SK-N-SH treated with all-trans-retinoic acid at 6 μM for 48 hours (cell line): ENCODE results near the gene SPRR2D.

Source experiments
- ATAC-seq: fragments of 200-7000 bp; cut with Tn5 transposase; 3 replicates; pipeline ENCODE4 v1.9.1; 2020; ENCODE audit warnings: mild to moderate bottlenecking, moderate library complexity
- ARNTL ChIP-seq: fragments of 450-650 bp; formaldehyde crosslinking; IDR thresholded peaks from 2 replicates; pipeline ENCODE4 v1.5.0; 2020; ENCODE audit warnings: low read depth, mild to moderate bottlenecking, moderate library complexity, borderline replicate concordance
- BACH2 ChIP-seq: fragments of 250-450 bp; sonication (Bioruptor Pico); IDR thresholded peaks from 2 replicates; pipeline ENCODE4 v1.9.0; 2021; ENCODE audit warnings: mild to moderate bottlenecking, borderline replicate concordance
- CSDC2 ChIP-seq: fragments of 250-450 bp; sonication (Bioruptor Pico); IDR thresholded peaks from 2 replicates; pipeline ENCODE4 v1.5.0; 2020; ENCODE audit warnings: mild to moderate bottlenecking, moderate library complexity
- ESRRG ChIP-seq: fragments of 250-450 bp; sonication (Bioruptor Pico); IDR thresholded peaks from 2 replicates; pipeline ENCODE4 v1.6.1; 2021; ENCODE audit warnings: mild to moderate bottlenecking
- GLIS3 ChIP-seq: fragments of 250-450 bp; sonication (Bioruptor Pico); IDR thresholded peaks from 2 replicates; pipeline ENCODE4 v1.5.0; 2020; ENCODE audit warnings: mild to moderate bottlenecking, moderate library complexity
- ISL1 ChIP-seq: fragments of 250-450 bp; sonication (Bioruptor Pico); IDR thresholded peaks from 2 replicates; pipeline ENCODE4 v2.1.2; 2022; ENCODE audit warnings: mild to moderate bottlenecking, moderate library complexity
- OSR1 ChIP-seq: fragments of 250-450 bp; sonication (Bioruptor Pico); IDR thresholded peaks from 2 replicates; pipeline ENCODE4 v1.8.0; 2022; ENCODE audit warnings: moderate library complexity, mild to moderate bottlenecking, inconsistent platforms
- PATZ1 ChIP-seq: fragments of 250-450 bp; sonication (Bioruptor Pico); IDR thresholded peaks from 2 replicates; pipeline ENCODE4 v1.8.0; 2020; ENCODE audit warnings: mild to moderate bottlenecking, moderate library complexity, borderline replicate concordance
- POU6F1 ChIP-seq: fragments of 250-450 bp; sonication (Bioruptor Pico); IDR thresholded peaks from 2 replicates; pipeline ENCODE4 v1.8.0; 2021; ENCODE audit warnings: low read depth, mild to moderate bottlenecking, moderate library complexity, borderline replicate concordance
- PPARA ChIP-seq: fragments of 250-450 bp; sonication (Bioruptor Pico); IDR thresholded peaks from 2 replicates; pipeline ENCODE4 v1.5.0; 2020; ENCODE audit warnings: mild to moderate bottlenecking, borderline replicate concordance
- SNAI2 ChIP-seq: fragments of 250-450 bp; sonication (Bioruptor Pico); IDR thresholded peaks from 2 replicates; pipeline ENCODE4 v1.5.0; 2020; ENCODE audit warnings: mild to moderate bottlenecking, moderate library complexity
- TSHZ2 ChIP-seq: fragments of 250-450 bp; sonication (Bioruptor Pico); IDR thresholded peaks from 2 replicates; pipeline ENCODE4 v1.5.0; 2020; ENCODE audit warnings: mild to moderate bottlenecking, moderate library complexity
- ZFP3 ChIP-seq: fragments of 250-450 bp; sonication (Bioruptor Pico); IDR thresholded peaks from 2 replicates; pipeline ENCODE4 v1.5.0; 2020; ENCODE audit warnings: mild to moderate bottlenecking, moderate library complexity
- ZFP30 ChIP-seq: fragments of 450-650 bp; formaldehyde crosslinking; IDR thresholded peaks from 2 replicates; pipeline ENCODE4 v1.5.0; 2022; ENCODE audit warnings: mild to moderate bottlenecking, moderate library complexity
- ZNF565 ChIP-seq: fragments of 450-650 bp; formaldehyde crosslinking; conservative IDR thresholded peaks from 2 replicates; pipeline ENCODE4 v1.5.0; 2020; ENCODE audit warnings: low read depth, mild to moderate bottlenecking, moderate library complexity
- ZNF70 ChIP-seq: fragments of 450-650 bp; formaldehyde crosslinking; IDR thresholded peaks from 2 replicates; pipeline ENCODE4 v1.5.0; 2020; ENCODE audit warnings: mild to moderate bottlenecking, moderate library complexity
- ZNF8 ChIP-seq: fragments of 450-650 bp; formaldehyde crosslinking; IDR thresholded peaks from 2 replicates; pipeline ENCODE4 v1.5.0; 2020; ENCODE audit warnings: mild to moderate bottlenecking, moderate library complexity
- TF ChIP-seq, protein P1 (sequence below): fragments of 250-450 bp; sonication (Bioruptor Pico); IDR thresholded peaks from 2 replicates; pipeline ENCODE4 v1.5.1; 2021; ENCODE audit warnings: mild to moderate bottlenecking, moderate library complexity

SPRR2D gene

GRCh38 chr1:153040950-153041631 is at the start of gene SPRR2D:
Gene SPRR2D (minus strand): TSS chr1:153041120. CDS start chr1:153040346, 774 bp downstream.
- TF ChIP-seq BACH2 (CRISPR knock-in tag), result no peak
- no peak for TF ChIP-seq POU6F1 (CRISPR knock-in tag)
- TF ChIP-seq ZFP3 (CRISPR knock-in tag), result no peak
- ATAC-seq, result no peak

DNA sequence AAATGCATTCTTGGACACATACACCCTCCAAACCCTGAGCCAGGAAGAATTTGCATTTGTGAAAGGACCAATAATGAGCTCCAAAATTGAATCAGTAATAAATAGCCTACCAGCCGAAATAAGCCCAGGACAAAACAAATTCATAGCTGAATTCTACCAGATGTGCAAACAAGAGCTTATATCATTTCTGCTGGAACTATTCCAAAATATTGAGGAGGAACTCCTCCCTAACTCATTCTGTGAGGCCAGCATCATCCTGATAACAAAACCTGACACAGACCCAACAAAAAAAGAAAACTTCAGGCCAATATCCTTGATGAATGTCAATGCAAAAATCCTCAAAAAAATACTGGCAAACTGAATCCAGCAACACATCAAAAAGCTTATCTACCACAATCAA is 46.7 kb upstream of the SPRR2D start:
- ATAC-seq, result no peak
- TF ChIP-seq ZFP30 (CRISPR knock-in tag) (no peak), OSR1 (CRISPR knock-in tag) (no peak), TSHZ2 (CRISPR knock-in tag) (no peak), PATZ1 (CRISPR knock-in tag) (no peak), PPARA (no peak), GLIS3 (no peak), POU6F1 (CRISPR knock-in tag) (no peak), ZNF565 (no peak), BACH2 (CRISPR knock-in tag) (no peak), ARNTL (no peak), ESRRG (no peak), ZNF8 (CRISPR knock-in tag) (no peak), ZFP3 (CRISPR knock-in tag) (no peak), ZNF70 (CRISPR knock-in tag) (no peak), CSDC2 (no peak), SNAI2 (CRISPR knock-in tag) (no peak)
- TF ChIP-seq, protein P1, sequence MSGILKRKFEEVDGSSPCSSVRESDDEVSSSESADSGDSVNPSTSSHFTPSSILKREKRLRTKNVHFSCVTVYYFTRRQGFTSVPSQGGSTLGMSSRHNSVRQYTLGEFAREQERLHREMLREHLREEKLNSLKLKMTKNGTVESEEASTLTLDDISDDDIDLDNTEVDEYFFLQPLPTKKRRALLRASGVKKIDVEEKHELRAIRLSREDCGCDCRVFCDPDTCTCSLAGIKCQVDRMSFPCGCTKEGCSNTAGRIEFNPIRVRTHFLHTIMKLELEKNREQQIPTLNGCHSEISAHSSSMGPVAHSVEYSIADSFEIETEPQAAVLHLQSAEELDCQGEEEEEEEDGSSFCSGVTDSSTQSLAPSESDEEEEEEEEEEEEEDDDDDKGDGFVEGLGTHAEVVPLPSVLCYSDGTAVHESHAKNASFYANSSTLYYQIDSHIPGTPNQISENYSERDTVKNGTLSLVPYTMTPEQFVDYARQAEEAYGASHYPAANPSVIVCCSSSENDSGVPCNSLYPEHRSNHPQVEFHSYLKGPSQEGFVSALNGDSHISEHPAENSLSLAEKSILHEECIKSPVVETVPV (CRISPR knock-in tag), result no peak

DNA sequence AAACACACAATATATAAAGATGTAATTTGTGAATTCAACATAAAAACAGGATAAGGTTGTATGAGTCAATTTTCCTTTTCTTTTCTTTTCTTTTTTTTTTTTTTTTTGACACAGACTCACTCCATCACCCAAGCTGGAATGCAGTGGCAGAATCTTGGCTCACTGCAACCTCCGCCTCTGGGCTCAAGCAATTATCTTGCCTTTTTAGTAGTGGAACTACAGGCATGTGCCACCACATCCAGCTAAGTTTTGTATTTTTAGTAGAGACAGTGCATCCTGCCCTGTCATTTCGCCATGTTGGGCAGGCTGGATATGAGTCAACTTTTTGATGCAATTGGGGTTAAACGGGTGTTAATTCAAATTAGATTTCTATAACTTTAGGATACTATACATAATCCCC is 40.8 kb upstream of the SPRR2D start:
- no peak for ATAC-seq
- TF ChIP-seq ISL1 (CRISPR knock-in tag) (no peak), ZNF565 (no peak), ESRRG (no peak), PATZ1 (CRISPR knock-in tag) (no peak)
